DND-41 (cell line): Measurements from ENCODE around the gene CTPS2.
"Not testable (repeated sequence)": the region's sequence is repeated elsewhere in the genome, so short reads cannot be mapped to it uniquely, and the experiment has no call there.

Experiments
- ATAC-seq: fragments of 200-7000 bp; cut with Tn5 transposase; 3 replicates; pipeline ENCODE4 v1.9.1; 2021; ENCODE audit warnings: low read depth; ENCODE audit not compliant: insufficient read depth
- DNase-seq: peaks from one replicate; pipeline ENCODE4 v3.0.0-alpha.2; 2020
- H2AFZ ChIP-seq: 2 replicates; pipeline ENCODE4 v1.6.0; 2012; ENCODE audit warnings: low read depth, low read length
- H3K27ac ChIP-seq: 2 replicates; pipeline ENCODE4 v1.5.1; 2012; ENCODE audit warnings: low read length, inconsistent platforms
- H3K27me3 ChIP-seq: fragments of 200-600 bp; sonication (generic); 2 replicates; pipeline ENCODE4 v1.6.0; 2012; ENCODE audit warnings: low read length, mild to moderate bottlenecking, inconsistent platforms; ENCODE audit not compliant: insufficient read depth, poor library complexity
- H3K36me3 ChIP-seq: 2 replicates; pipeline ENCODE4 v1.5.1; 2012; ENCODE audit warnings: low read length, inconsistent platforms; ENCODE audit not compliant: insufficient read depth
- H3K4me1 ChIP-seq: 2 replicates; pipeline ENCODE4 v1.5.1; 2012; ENCODE audit warnings: mild to moderate bottlenecking, low read length; ENCODE audit not compliant: insufficient read depth
- H3K4me2 ChIP-seq: 2 replicates; pipeline ENCODE4 v1.6.0; 2012; ENCODE audit warnings: mild to moderate bottlenecking, moderate library complexity, low read length, inconsistent platforms; ENCODE audit not compliant: insufficient read depth
- H3K4me3 ChIP-seq, 2 experiments: fragments of 200-600 bp in 1 of 2; shearing (Covaris generic) in 1 of 2; 2 replicates each; pipeline ENCODE4 v1.5.1; 2012 to 2016; ENCODE audit warnings: inconsistent platforms in 2 of 2, low read length in 2 of 2, mild to moderate bottlenecking in 2 of 2, low read depth in 1 of 2, moderate library complexity in 1 of 2
- H3K79me2 ChIP-seq: 2 replicates; pipeline ENCODE4 v1.6.0; 2012; ENCODE audit warnings: low read length, inconsistent platforms; ENCODE audit not compliant: insufficient read depth
- H3K9ac ChIP-seq: 2 replicates; pipeline ENCODE4 v1.6.0; 2012; ENCODE audit warnings: low read depth, mild to moderate bottlenecking, inconsistent platforms, low read length, moderate library complexity
- H3K9me3 ChIP-seq: 2 replicates; pipeline ENCODE4 v1.5.1; 2012; ENCODE audit warnings: low read length, moderate library complexity, mild to moderate bottlenecking, inconsistent platforms; ENCODE audit not compliant: insufficient read depth, severe bottlenecking
- H4K20me1 ChIP-seq: 2 replicates; pipeline ENCODE4 v1.6.0; 2012; ENCODE audit warnings: low read length; ENCODE audit not compliant: insufficient read depth
- EZH2 ChIP-seq: IDR thresholded peaks from 3 replicates; pipeline ENCODE4 v1.6.1; 2012; ENCODE audit warnings: borderline replicate concordance, low read depth, mild to moderate bottlenecking, moderate library complexity, low read length, inconsistent platforms; ENCODE audit not compliant: severe bottlenecking
- TF ChIP-seq, protein P1 (sequence below): IDR thresholded peaks from 2 replicates; pipeline ENCODE4 v1.5.1; 2012; ENCODE audit warnings: borderline replicate concordance, low read length, moderate library complexity, mild to moderate bottlenecking; ENCODE audit not compliant: poor library complexity, severe bottlenecking; ENCODE audit errors: extremely low read depth

The CTPS2 gene

DNA sequence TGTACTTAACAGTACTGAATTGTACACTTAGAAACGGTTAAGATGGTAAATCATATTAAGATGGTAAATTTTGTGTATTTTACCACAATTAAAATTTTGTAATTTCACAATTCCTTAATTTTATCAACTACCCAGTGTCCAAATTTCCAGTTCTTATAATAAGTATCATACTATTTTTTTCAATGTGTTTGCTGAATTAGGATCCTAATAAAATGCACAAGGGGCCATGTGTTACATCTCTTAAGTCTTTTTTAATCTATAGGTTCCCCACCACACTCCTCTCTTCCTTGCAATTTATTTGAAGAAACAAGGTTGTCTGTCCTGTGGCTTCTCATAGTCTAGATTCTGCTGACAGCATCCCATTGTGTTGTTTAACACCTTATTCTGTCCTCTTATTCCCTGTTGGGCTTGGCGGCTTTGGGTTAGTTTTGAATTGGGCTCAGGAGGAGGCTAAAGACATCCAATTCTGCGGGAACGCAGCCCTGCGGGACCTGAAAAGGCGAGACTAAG lies 6.4 kb upstream of the CTPS2 start:
- Histone ChIP-seq H2AFZ (peak overlapping the region; percentile 93), H3K9me3 (no peaks in the 10 kb centered on the region), H3K4me3 (peak overlapping the region; percentile 60 to 68), H3K79me2 (peaks cover 29% of the 10 kb centered on the region), H3K36me3 (peaks cover 1% of the 10 kb centered on the region; the same call in 1 of the 2 replicates), H3K4me2 (peak overlapping the region; percentile 84), H4K20me1 (no peaks in the 10 kb centered on the region), H3K27ac (peak overlapping the region; percentile 87), H3K4me1 (peaks cover 20% of the 10 kb centered on the region), H3K9ac (peak overlapping the region; percentile 67), H3K27me3 (no peaks in the 10 kb centered on the region)
- ATAC-seq = no peak; the same call in 1 of the 3 replicates
- TF ChIP-seq EZH2 = no peak
- TF ChIP-seq, protein P1, sequence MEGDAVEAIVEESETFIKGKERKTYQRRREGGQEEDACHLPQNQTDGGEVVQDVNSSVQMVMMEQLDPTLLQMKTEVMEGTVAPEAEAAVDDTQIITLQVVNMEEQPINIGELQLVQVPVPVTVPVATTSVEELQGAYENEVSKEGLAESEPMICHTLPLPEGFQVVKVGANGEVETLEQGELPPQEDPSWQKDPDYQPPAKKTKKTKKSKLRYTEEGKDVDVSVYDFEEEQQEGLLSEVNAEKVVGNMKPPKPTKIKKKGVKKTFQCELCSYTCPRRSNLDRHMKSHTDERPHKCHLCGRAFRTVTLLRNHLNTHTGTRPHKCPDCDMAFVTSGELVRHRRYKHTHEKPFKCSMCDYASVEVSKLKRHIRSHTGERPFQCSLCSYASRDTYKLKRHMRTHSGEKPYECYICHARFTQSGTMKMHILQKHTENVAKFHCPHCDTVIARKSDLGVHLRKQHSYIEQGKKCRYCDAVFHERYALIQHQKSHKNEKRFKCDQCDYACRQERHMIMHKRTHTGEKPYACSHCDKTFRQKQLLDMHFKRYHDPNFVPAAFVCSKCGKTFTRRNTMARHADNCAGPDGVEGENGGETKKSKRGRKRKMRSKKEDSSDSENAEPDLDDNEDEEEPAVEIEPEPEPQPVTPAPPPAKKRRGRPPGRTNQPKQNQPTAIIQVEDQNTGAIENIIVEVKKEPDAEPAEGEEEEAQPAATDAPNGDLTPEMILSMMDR = no peak
- no peak for DNase-seq

DNA sequence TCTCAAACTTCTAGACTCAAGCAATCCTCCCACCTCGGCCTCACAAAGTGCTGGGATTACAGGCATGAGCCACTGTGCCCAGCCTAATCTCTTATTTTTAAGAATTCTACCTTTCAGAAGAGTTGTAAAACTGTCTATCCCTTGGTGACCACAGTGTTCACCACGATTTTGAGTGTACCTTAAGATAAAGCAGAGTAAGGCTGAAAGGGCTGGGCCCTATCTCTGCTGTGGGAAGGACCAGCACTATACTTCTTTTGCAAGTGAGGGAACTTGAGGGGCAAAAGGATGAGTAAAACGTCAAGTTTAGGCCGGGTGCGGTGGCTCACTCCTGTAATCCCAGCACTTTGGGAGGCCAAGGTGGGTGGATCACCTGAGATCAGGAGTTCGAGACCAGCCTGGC lies 4.0 kb upstream of the CTPS2 start:
- not testable (repeated sequence) for ATAC-seq, H3K4me2 ChIP-seq

DNA sequence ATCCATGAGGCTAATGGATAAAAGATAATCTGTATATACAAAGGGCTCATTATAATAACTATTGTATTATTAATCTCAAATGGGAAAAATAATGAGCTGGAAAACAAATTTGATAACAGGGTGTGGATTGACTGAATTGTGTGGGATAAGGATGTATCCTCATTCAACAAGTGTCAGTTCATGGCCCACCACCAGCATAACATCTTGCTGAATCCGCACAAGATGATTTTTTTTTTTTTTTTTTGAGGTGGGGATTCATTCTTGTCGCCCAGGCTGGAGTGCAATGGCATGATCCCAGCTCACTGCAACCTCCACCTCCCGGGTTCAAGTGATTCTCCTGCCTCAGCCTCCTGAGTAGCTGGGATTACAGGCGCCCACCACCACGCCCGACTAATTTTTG lies 3.2 kb upstream of the CTPS2 start:
- not testable (repeated sequence) for H3K27ac ChIP-seq, H3K4me3 ChIP-seq, DNase-seq, H3K4me2 ChIP-seq, H2AFZ ChIP-seq, H3K27me3 ChIP-seq, ATAC-seq, H4K20me1 ChIP-seq, H3K36me3 ChIP-seq, H3K9ac ChIP-seq, H3K9me3 ChIP-seq
- H3K79me2 ChIP-seq = peaks cover 25% of the 10 kb centered on the region
- H3K4me1 ChIP-seq = peaks cover 32% of the 10 kb centered on the region

More for the DNA sequence above, 4.0 kb upstream of the CTPS2 start:
- not testable (repeated sequence) for H2AFZ ChIP-seq, H3K4me3 ChIP-seq, H3K27me3 ChIP-seq, H4K20me1 ChIP-seq, H3K36me3 ChIP-seq, H3K27ac ChIP-seq, H3K9me3 ChIP-seq, H3K9ac ChIP-seq, DNase-seq
- Histone ChIP-seq H3K79me2 (peaks cover 27% of the 10 kb centered on the region), H3K4me1 (peaks cover 32% of the 10 kb centered on the region)

DNA sequence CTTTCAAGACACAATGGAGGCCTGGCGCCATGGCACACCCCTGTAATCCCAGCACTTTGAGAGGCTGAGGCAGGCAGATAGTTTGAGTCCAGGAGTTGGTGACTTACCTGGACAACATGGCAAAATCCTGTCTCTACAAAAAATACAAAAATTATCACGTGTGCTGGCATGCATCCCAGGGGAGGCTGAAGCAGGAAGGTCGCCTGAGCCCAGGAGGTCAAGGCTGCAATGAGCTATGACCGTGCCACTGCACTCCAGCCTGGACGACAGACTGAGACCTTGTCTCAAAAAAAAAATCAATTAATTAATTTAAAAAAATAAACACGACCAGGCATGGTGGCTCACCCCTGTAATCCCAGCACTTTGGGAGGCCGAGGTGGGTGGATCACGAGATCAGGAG lies 2.0 kb upstream of the CTPS2 start:
- ATAC-seq (no peak), DNase-seq (no peak)
- H3K27me3 ChIP-seq = no peaks in the 10 kb centered on the region
- H3K9me3 ChIP-seq = no peaks in the 10 kb centered on the region
- no peak overlapping the region for H3K4me3 ChIP-seq
- no peak for TF ChIP-seq EZH2
- TF ChIP-seq, protein P1 = no peak
- H3K4me2 ChIP-seq = no peak overlapping the region
- no peaks in the 10 kb centered on the region for H3K36me3 ChIP-seq
- peaks cover 28% of the 10 kb centered on the region for H3K4me1 ChIP-seq
- no peak overlapping the region for H2AFZ ChIP-seq
- peaks cover 14% of the 10 kb centered on the region for H3K79me2 ChIP-seq
- H3K9ac ChIP-seq = no peak overlapping the region
- no peaks in the 10 kb centered on the region for H4K20me1 ChIP-seq
- H3K27ac ChIP-seq = no peak overlapping the region
